ENCODE measurements around the gene SEC22A.
"Not testable (repeated sequence)": the region's sequence is repeated elsewhere in the genome, so short reads cannot be mapped to it uniquely, and the experiment has no call there.

SEC22A gene

DNA sequence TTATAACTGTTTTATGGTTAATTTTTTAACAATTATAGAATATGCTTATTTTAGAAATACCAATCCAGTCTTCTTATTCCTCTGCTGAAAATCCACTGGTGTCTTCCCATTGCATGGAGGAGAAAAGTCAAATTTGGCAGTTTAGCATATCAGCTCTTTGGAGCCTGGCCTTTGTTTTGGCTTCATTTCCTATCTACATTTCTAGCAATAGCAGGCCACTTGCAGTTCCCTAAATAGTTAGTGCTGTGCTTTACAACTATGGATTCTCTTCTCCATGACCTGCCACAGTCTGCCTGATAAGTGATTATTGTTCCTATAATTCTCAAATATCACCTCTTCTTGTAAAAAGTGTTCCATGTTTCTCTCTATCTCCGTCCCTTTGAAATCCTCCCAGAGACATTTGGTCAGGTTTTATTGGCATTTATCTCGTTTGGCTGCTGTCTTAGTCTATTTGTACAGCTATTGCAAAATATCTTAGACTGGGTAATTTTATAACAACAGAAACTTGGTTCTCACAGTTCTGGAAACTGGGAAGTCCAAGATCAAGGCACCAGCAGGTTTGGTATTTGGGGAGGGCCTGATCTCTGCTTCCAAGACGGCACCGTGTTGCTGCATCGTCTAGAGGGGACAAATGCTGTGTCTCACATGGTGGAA lies 8.2 kb upstream of the SEC22A start:
- Histone ChIP-seq H3K27me3 (ENCODE audit: control insufficient read depth, insufficient read depth, low read length) (no peaks in the 10 kb centered on the region), H3K4me1 (ENCODE audit: control insufficient read depth, insufficient read depth, low read length) (no peaks in the 10 kb centered on the region), H3K36me3 (ENCODE audit: control insufficient read depth, insufficient read depth, low read length) (no peaks in the 10 kb centered on the region), H3K9me3 (ENCODE audit: control insufficient read depth, low read length) (no peaks in the 10 kb centered on the region), H3K9ac (ENCODE audit: low read length) (no peak overlapping the region), H3K4me3 (ENCODE audit: low read length) (no peak overlapping the region)

DNA sequence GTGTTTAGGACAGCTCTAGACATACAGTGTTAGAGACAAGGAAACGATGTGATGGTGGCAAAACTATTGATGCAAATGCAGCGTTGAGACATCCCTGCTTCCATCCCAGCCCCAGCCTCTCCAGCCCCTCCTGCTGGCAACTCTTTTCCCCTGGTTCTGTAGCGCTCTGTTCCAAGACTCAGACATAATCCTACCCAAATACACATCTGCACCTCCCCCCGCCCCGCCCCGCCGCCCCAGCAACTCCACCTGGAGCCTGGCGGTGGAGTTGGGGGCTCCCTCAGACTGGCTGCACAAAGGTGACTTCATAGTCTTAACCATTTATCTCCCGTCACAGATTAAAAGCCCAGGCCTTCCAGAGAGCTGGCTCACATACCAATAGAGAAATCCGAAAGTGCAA lies 7.2 kb upstream of the SEC22A start:
- no peaks in the 10 kb centered on the region for H3K27me3 ChIP-seq (ENCODE audit: control insufficient read depth, insufficient read depth, low read length)
- H3K9me3 ChIP-seq (ENCODE audit: control insufficient read depth, low read length) = no peaks in the 10 kb centered on the region

DNA sequence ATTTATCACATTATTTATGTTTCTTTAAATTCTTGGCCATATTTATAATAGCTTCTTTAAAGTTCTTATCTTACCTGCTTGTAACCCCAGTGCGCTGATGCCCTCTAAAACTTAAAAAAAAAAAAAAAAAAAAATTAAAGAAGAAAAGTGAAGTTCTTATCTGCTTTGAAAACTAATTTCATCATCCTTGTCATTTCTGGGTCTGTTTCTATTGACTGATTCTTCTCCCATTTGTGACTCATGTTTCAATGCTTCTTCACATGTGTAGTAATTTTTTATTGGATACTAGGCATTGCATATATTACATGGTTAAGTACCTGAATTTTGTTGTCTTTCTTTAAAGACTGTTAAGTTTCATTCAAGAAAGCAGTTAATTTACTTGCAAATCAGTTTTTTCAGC lies 3.4 kb upstream of the SEC22A start:
- Histone ChIP-seq H3K36me3 (ENCODE audit: control insufficient read depth, insufficient read depth, low read length) (no peaks in the 10 kb centered on the region), H3K9me3 (ENCODE audit: control insufficient read depth, low read length) (no peaks in the 10 kb centered on the region), H3K4me1 (ENCODE audit: control insufficient read depth, insufficient read depth, low read length) (no peaks in the 10 kb centered on the region), H3K27me3 (ENCODE audit: control insufficient read depth, insufficient read depth, low read length) (no peaks in the 10 kb centered on the region), H3K4me3 (ENCODE audit: low read length) (no peak overlapping the region), H3K9ac (ENCODE audit: low read length) (no peak overlapping the region)

More for the DNA sequence above, 7.2 kb upstream of the SEC22A start:
- Histone ChIP-seq H3K9ac (ENCODE audit: low read length) (no peak overlapping the region), H3K36me3 (ENCODE audit: control insufficient read depth, insufficient read depth, low read length) (no peaks in the 10 kb centered on the region), H3K4me1 (ENCODE audit: control insufficient read depth, insufficient read depth, low read length) (no peaks in the 10 kb centered on the region), H3K4me3 (ENCODE audit: low read length) (no peak overlapping the region)

DNA sequence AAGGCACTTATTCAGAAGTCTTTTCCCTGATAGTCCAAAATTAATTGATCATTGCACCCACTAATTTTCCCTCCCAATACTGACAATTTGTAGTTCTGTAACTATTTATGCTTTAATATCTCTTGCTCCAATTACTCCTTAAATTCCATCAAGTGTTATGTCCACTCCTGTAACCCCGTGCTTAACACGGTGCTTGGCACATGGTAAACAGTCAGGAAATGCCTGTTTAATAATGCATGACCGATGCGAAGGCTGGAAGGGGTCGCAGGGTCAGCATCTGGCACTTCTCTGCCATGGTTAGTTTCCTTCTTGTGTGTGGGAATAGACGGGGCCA lies 553 bp upstream of the SEC22A start:
- peak overlapping the region; percentile 99 for H3K9ac ChIP-seq (ENCODE audit: low read length)
- H3K27me3 ChIP-seq (ENCODE audit: control insufficient read depth, insufficient read depth, low read length) = no peaks in the 10 kb centered on the region
- H3K4me3 ChIP-seq (ENCODE audit: low read length) = peak overlapping the region; percentile 94
- H3K36me3 ChIP-seq (ENCODE audit: control insufficient read depth, insufficient read depth, low read length) = no peaks in the 10 kb centered on the region
- H3K4me1 ChIP-seq (ENCODE audit: control insufficient read depth, insufficient read depth, low read length) = no peaks in the 10 kb centered on the region
- no peaks in the 10 kb centered on the region for H3K9me3 ChIP-seq (ENCODE audit: control insufficient read depth, low read length)

DNA sequence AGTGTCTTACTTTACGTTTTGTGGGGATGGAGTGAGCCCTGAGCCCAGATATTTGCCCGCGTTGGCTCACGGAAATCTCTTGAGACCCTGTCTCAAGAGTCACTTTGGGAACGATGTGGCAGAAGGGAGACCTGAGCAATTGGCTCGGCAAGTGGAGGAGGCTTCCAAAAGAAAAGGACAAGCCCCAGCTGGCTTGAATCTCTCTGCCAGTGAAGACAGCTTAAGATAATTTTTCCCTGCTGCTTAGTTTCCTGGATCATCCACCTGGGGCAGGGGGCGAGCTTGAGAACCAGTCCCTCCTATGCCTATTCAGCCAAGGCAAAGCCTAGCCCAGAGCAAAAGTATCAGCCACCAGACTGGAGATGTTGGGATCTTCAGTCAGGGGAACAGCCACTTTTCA lies 708 bp downstream of the SEC22A start:
- Histone ChIP-seq H3K4me1 (ENCODE audit: control insufficient read depth, insufficient read depth, low read length) (no peaks in the 10 kb centered on the region), H3K36me3 (ENCODE audit: control insufficient read depth, insufficient read depth, low read length) (no peaks in the 10 kb centered on the region), H3K9me3 (ENCODE audit: control insufficient read depth, low read length) (no peaks in the 10 kb centered on the region), H3K4me3 (ENCODE audit: low read length) (peak overlapping the region; percentile 94), H3K9ac (ENCODE audit: low read length) (peak overlapping the region; percentile 99), H3K27me3 (ENCODE audit: control insufficient read depth, insufficient read depth, low read length) (no peaks in the 10 kb centered on the region)

DNA sequence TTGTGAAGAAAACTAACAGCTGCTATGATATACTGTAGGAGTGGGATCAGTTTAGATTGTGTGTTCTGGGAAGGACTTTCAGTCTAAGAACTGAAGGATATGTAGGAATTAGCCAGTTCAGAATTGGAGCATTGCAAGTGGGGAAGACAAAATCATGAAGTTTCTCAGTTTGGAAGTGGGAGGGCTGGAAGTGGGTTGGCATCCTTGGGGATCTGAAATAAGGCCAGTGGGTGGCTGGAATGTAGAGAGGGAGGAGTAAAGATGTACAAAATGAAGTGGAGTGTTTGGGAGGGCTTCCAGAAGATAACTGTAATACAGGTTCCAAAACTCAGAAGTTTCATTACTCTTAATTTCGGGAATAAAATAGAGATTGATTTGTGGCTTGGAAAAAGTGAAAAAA lies 17.2 kb downstream of the SEC22A start:
- Histone ChIP-seq H3K27me3 (ENCODE audit: control insufficient read depth, insufficient read depth, low read length) (no peaks in the 10 kb centered on the region), H3K36me3 (ENCODE audit: control insufficient read depth, insufficient read depth, low read length) (no peaks in the 10 kb centered on the region), H3K4me3 (ENCODE audit: low read length) (no peak overlapping the region), H3K9ac (ENCODE audit: low read length) (no peak overlapping the region), H3K9me3 (ENCODE audit: control insufficient read depth, low read length) (no peaks in the 10 kb centered on the region), H3K4me1 (ENCODE audit: control insufficient read depth, insufficient read depth, low read length) (no peaks in the 10 kb centered on the region)

DNA sequence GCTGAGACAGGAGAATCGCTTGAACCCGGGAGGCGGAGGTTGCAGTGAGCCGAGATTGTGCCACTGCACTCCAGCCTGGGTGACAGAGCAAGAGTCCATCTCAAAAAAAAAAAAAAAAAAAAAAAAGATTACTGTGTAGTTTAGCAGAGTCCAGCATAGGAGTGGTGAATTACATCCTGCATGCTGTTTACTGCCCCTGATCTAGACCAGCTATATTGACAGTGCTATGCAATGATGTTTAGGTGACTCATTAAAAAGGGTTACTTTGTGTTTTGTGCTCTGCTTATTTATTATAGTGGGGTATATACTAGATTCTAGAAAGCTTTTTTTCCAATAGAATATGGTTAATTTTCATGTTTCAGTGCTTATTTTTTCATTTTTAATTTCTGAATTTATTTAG lies 19.6 kb downstream of the SEC22A start:
- H3K9me3 ChIP-seq (ENCODE audit: control insufficient read depth, low read length); H3K4me1 ChIP-seq (ENCODE audit: control insufficient read depth, insufficient read depth, low read length); H3K36me3 ChIP-seq (ENCODE audit: control insufficient read depth, insufficient read depth, low read length); H3K27me3 ChIP-seq (ENCODE audit: control insufficient read depth, insufficient read depth, low read length); H3K4me3 ChIP-seq (ENCODE audit: low read length); H3K9ac ChIP-seq (ENCODE audit: low read length): not testable (repeated sequence)

DNA sequence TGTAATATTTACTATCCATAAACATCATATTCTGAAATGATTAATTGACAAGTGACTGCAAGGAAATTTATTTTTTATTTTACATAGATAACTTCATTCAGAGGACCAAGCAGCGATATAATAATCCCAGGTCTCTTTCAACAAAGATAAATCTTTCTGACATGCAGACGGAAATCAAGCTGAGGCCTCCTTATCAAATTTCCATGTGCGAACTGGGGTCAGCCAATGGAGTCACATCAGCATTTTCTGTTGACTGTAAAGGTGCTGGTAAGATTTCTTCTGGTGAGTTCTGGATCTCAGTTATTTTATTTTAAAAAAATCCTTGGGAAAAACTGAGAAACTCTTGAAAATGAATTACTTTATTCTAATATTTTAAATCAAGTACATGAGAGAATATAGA lies 23.3 kb downstream of the SEC22A start:
- Histone ChIP-seq H3K4me3 (ENCODE audit: low read length) (no peak overlapping the region), H3K27me3 (ENCODE audit: control insufficient read depth, insufficient read depth, low read length) (no peaks in the 10 kb centered on the region), H3K9ac (ENCODE audit: low read length) (no peak overlapping the region), H3K4me1 (ENCODE audit: control insufficient read depth, insufficient read depth, low read length) (no peaks in the 10 kb centered on the region), H3K36me3 (ENCODE audit: control insufficient read depth, insufficient read depth, low read length) (no peaks in the 10 kb centered on the region), H3K9me3 (ENCODE audit: control insufficient read depth, low read length) (no peaks in the 10 kb centered on the region)

DNA sequence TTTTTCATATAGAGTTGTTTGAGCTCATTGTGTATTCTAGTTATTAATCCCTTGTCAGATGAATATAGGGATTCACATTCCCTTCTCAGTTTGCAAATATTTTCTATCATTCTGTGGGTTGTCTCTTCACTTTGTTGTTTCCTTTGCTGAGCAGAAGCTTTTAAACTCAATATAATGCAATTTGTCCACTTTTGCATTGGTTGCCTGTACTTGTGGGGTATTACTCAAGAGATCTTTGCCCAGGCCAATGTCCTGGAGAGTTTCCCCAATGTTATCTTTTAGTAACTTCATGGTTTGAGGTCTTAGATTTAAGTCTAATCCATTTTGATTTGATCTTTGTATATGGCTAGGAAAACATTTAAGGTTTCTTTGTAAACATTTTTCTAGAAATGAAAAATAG lies 24.8 kb downstream of the SEC22A start:
- Histone ChIP-seq H3K4me3 (ENCODE audit: low read length) (no peak overlapping the region), H3K4me1 (ENCODE audit: control insufficient read depth, insufficient read depth, low read length) (no peaks in the 10 kb centered on the region), H3K9ac (ENCODE audit: low read length) (no peak overlapping the region), H3K27me3 (ENCODE audit: control insufficient read depth, insufficient read depth, low read length) (no peaks in the 10 kb centered on the region), H3K36me3 (ENCODE audit: control insufficient read depth, insufficient read depth, low read length) (no peaks in the 10 kb centered on the region), H3K9me3 (ENCODE audit: control insufficient read depth, low read length) (no peaks in the 10 kb centered on the region)

DNA sequence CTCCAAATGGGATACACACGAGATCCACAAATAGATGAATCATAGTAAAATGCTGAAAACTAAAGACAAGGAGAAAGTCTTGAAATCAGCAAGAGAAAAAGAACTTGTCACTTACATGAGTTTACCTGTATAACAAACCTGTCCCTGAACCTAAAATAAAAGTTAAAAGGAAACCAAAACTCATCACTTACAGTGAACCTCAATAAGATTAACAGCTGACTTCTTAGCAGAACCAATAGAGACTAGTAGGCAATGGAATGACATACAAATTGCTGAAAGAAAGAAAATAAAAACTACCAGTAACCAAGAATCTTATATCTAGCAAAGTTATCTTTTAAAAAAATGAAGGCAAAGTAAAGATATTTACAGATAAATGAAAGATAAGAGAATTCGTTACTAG lies 27.4 kb downstream of the SEC22A start:
- no peaks in the 10 kb centered on the region for H3K4me1 ChIP-seq (ENCODE audit: control insufficient read depth, insufficient read depth, low read length)
- no peak overlapping the region for H3K4me3 ChIP-seq (ENCODE audit: low read length)
- H3K9me3 ChIP-seq (ENCODE audit: control insufficient read depth, low read length) = no peaks in the 10 kb centered on the region
- H3K27me3 ChIP-seq (ENCODE audit: control insufficient read depth, insufficient read depth, low read length) = no peaks in the 10 kb centered on the region
- no peak overlapping the region for H3K9ac ChIP-seq (ENCODE audit: low read length)
- no peaks in the 10 kb centered on the region for H3K36me3 ChIP-seq (ENCODE audit: control insufficient read depth, insufficient read depth, low read length)

DNA sequence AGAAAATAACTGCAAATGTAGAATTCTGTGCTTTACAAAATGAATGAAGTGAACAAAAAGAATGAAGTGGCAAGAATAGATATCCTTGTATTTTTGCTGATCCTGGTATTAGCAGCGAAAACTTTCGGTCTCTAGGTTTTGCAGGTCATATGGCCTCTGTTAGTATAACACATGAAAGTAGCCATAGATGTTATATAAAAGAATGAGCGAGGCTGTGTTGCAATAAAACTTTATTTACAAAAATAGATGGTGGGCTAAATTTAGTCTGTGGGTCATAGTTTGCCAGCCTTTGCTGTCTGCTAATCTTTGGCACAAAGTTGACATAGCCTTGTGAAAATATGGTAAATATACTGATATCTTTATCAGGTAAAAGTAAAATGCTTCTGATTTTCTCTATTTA lies 35.2 kb downstream of the SEC22A start:
- Histone ChIP-seq H3K9me3 (ENCODE audit: control insufficient read depth, low read length) (no peaks in the 10 kb centered on the region), H3K27me3 (ENCODE audit: control insufficient read depth, insufficient read depth, low read length) (no peaks in the 10 kb centered on the region), H3K4me1 (ENCODE audit: control insufficient read depth, insufficient read depth, low read length) (no peaks in the 10 kb centered on the region), H3K9ac (ENCODE audit: low read length) (no peak overlapping the region), H3K36me3 (ENCODE audit: control insufficient read depth, insufficient read depth, low read length) (no peaks in the 10 kb centered on the region), H3K4me3 (ENCODE audit: low read length) (no peak overlapping the region)

DNA sequence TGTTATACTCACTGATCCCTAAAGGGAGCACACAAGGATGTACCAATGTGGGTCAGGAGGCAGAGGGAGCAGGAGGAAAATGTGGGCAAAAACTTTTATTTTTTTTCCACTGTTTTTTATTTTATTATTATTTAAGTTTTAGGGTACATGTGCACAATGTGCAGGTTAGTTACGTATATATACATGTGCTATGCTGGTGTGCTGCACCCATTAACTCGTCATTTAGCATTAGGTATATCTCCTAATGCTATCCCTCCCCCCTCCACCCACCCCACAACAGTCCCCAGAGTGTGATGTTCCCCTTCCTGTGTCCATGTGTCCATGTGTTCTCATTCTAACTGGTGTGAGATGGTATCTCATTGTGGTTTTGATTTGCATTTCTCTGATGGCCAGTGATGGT lies 37.4 kb downstream of the SEC22A start:
- H3K4me1 ChIP-seq (ENCODE audit: control insufficient read depth, insufficient read depth, low read length); H3K36me3 ChIP-seq (ENCODE audit: control insufficient read depth, insufficient read depth, low read length); H3K27me3 ChIP-seq (ENCODE audit: control insufficient read depth, insufficient read depth, low read length); H3K9me3 ChIP-seq (ENCODE audit: control insufficient read depth, low read length); H3K4me3 ChIP-seq (ENCODE audit: low read length); H3K9ac ChIP-seq (ENCODE audit: low read length): not testable (repeated sequence)

DNA sequence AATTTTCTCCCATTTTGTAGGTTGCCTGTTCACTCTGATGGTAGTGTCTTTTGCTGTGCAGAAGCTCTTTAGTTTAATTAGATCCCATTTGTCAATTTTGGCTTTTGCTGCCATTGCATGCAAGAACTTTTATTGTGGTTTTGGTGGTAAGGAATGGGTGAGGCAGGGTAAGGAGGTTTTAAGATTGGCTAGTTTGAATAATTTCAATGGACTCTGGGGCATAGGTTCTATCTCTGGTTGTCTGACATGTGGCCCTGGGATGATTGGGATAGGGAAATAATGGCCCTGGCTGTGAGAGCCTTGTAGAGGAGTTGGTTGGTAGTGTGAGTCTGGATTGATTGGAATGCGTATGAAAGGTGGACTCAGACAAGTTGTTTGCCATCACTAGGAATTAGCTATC lies 38.0 kb downstream of the SEC22A start:
- H3K4me3 ChIP-seq (ENCODE audit: low read length) = no peak overlapping the region
- H3K27me3 ChIP-seq (ENCODE audit: control insufficient read depth, insufficient read depth, low read length) = no peaks in the 10 kb centered on the region
- no peak overlapping the region for H3K9ac ChIP-seq (ENCODE audit: low read length)
- H3K36me3 ChIP-seq (ENCODE audit: control insufficient read depth, insufficient read depth, low read length) = no peaks in the 10 kb centered on the region
- H3K4me1 ChIP-seq (ENCODE audit: control insufficient read depth, insufficient read depth, low read length) = no peaks in the 10 kb centered on the region
- no peaks in the 10 kb centered on the region for H3K9me3 ChIP-seq (ENCODE audit: control insufficient read depth, low read length)

Data from mucosa of stomach (tissue), 1 donor.